Measurements from ENCODE around the gene VPS37C. TPM values are rescaled to one million over a fixed set of nuclear protein-coding genes. Genes with fewer than 3 reads are reported as not detected.

The VPS37C gene
- total RNA-seq, 4 donors from 2014 or later, result 26.4 to 36.3 (median 35.7) TPM

DNA sequence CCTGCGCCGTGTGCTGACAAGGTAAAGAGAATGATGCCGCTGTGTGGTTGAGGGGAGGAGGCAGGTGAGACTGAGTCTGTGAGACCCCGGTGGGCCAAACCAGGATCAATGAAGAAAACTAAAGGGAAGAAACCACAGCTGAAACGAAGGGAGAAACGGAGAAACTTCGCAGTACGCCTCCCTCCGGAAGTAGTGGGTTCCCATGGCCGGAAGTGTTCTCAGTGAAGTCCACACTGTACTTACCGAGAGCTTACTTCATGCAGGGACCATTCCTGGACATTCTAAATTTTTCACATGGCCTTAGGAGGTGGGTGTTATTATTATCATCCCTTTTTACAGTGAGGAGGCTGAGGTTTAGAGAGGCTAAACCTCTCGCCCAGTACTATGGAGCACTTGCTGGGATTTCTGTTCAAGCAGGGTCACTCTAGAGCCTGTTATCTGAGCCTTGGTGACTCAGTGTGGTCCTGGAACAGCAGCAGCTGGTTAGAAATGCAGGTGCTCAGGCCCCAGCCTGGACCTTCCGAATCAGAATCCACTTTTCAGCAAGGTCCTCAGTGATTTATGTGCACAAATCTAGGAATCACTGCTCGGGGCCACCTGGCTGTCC, 41.0 kb downstream of the VPS37C start:
- peaks cover 14% of the 10 kb centered on the region for H3K4me1 ChIP-seq
- H3K27me3 ChIP-seq, result no peaks in the 10 kb centered on the region
- H3K27ac ChIP-seq, result no peak overlapping the region
- TF ChIP-seq EP300 (IDR thresholded peaks at IDR 0.05) (no peak), CTCF (IDR thresholded peaks at IDR 0.05) (no peak), POLR2AphosphoS5 (IDR thresholded peaks at IDR 0.05) (no peak), POLR2A (IDR thresholded peaks at IDR 0.05) (no peak)
- no peak overlapping the region for H3K4me3 ChIP-seq
- no peaks in the 10 kb centered on the region for H3K36me3 ChIP-seq
- H3K9me3 ChIP-seq, result no peaks in the 10 kb centered on the region
- DNase-seq (ENCODE audit: low spot score in 2 of 2), result no peak
- WGBS, result 84% methylated on average over 14 of the region's 14 CpGs

- 70% methylated on average over 3 of the region's 3 CpGs for WGBS
- DNase-seq (ENCODE audit: low spot score in 2 of 2), result no peak
- no peaks in the 10 kb centered on the region for H3K9me3 ChIP-seq
- no peaks in the 10 kb centered on the region for H3K27me3 ChIP-seq
- TF ChIP-seq CTCF (IDR thresholded peaks at IDR 0.05) (no peak), EP300 (IDR thresholded peaks at IDR 0.05) (no peak), POLR2AphosphoS5 (IDR thresholded peaks at IDR 0.05) (no peak), POLR2A (IDR thresholded peaks at IDR 0.05) (no peak)
- no peak overlapping the region for H3K4me3 ChIP-seq
- H3K36me3 ChIP-seq, result no peaks in the 10 kb centered on the region
- no peak overlapping the region for H3K27ac ChIP-seq
- peaks cover 14% of the 10 kb centered on the region for H3K4me1 ChIP-seq
Observed at GRCh38 chr11:61119571-61119970, 41.7 kb downstream of the VPS37C start.

GRCh38 chr11:61119055-61119454, 42.2 kb downstream of the VPS37C start:
- TF ChIP-seq CTCF (IDR thresholded peaks at IDR 0.05) (no peak), POLR2AphosphoS5 (IDR thresholded peaks at IDR 0.05) (no peak), EP300 (IDR thresholded peaks at IDR 0.05) (no peak), POLR2A (IDR thresholded peaks at IDR 0.05) (no peak)
- no peaks in the 10 kb centered on the region for H3K9me3 ChIP-seq
- no peaks in the 10 kb centered on the region for H3K36me3 ChIP-seq
- WGBS, result 64% methylated on average over 5 of the region's 9 CpGs
- peaks cover 14% of the 10 kb centered on the region for H3K4me1 ChIP-seq
- H3K4me3 ChIP-seq, result no peak overlapping the region
- DNase-seq (ENCODE audit: low spot score in 2 of 2), result no peak
- H3K27me3 ChIP-seq, result no peaks in the 10 kb centered on the region
- no peak overlapping the region for H3K27ac ChIP-seq

DNA sequence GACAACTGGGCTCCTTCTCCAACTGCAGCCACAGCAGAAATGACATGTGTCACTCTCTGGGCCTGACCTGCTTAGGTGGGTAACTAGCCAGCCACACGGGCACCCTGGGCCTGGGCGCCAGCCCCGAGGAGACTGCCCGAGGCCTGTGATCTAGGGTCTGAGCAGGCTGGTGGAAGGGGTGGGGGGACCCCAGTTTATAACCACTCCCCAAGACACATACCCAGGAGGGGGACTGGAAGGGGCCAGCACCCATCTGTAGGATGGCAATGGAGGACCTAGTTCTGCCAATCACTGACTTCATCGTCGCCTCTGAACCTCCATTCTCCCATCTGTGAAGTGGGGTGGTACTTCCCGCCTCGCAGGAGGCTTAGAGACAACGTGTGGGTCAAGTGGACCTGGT, 42.8 kb downstream of the VPS37C start:
- H3K4me1 ChIP-seq, result peaks cover 14% of the 10 kb centered on the region
- H3K9me3 ChIP-seq, result no peaks in the 10 kb centered on the region
- DNase-seq (ENCODE audit: low spot score in 2 of 2), result no peak
- no peak overlapping the region for H3K27ac ChIP-seq
- no peaks in the 10 kb centered on the region for H3K36me3 ChIP-seq
- WGBS, result 91% methylated on average over 5 of the region's 9 CpGs
- no peak for TF ChIP-seq POLR2A (IDR thresholded peaks at IDR 0.05)
- no peak for TF ChIP-seq EP300 (IDR thresholded peaks at IDR 0.05)
- no peak for TF ChIP-seq CTCF (IDR thresholded peaks at IDR 0.05)
- no peak for TF ChIP-seq POLR2AphosphoS5 (IDR thresholded peaks at IDR 0.05)
- no peaks in the 10 kb centered on the region for H3K27me3 ChIP-seq
- H3K4me3 ChIP-seq, result no peak overlapping the region

DNA sequence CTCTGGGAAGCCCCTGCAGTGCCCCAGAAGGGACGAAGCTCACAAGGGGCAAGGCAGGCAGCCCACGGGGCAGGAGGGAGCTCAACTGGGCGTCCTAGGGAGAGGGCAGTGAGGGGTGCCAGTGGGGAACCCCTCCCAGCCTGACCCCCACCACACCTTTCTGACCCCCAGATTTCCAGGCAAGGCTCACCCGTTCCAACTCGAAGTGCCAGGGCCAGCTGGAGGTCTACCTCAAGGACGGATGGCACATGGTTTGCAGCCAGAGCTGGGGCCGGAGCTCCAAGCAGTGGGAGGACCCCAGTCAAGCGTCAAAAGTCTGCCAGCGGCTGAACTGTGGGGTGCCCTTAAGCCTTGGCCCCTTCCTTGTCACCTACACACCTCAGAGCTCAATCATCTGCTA, 43.2 kb downstream of the VPS37C start:
- DNase-seq (ENCODE audit: low spot score in 2 of 2), result no peak
- no peak overlapping the region for H3K27ac ChIP-seq
- no peaks in the 10 kb centered on the region for H3K27me3 ChIP-seq
- no peaks in the 10 kb centered on the region for H3K36me3 ChIP-seq
- TF ChIP-seq POLR2AphosphoS5 (IDR thresholded peaks at IDR 0.05) (no peak), POLR2A (IDR thresholded peaks at IDR 0.05) (no peak)
- H3K4me1 ChIP-seq, result peaks cover 14% of the 10 kb centered on the region
- 81% methylated on average over 4 of the region's 9 CpGs for WGBS
- H3K4me3 ChIP-seq, result no peak overlapping the region
- H3K9me3 ChIP-seq, result no peaks in the 10 kb centered on the region

GRCh38 chr11:61117168-61117520, 44.1 kb downstream of the VPS37C start:
- H3K9me3 ChIP-seq, result no peaks in the 10 kb centered on the region
- DNase-seq (ENCODE audit: low spot score in 2 of 2), result no peak
- H3K27ac ChIP-seq, result no peak overlapping the region
- no peaks in the 10 kb centered on the region for H3K27me3 ChIP-seq
- no peaks in the 10 kb centered on the region for H3K36me3 ChIP-seq
- TF ChIP-seq POLR2A (IDR thresholded peaks at IDR 0.05) (no peak), EP300 (IDR thresholded peaks at IDR 0.05) (no peak), POLR2AphosphoS5 (IDR thresholded peaks at IDR 0.05) (no peak), CTCF (IDR thresholded peaks at IDR 0.05) (no peak)
- peaks cover 14% of the 10 kb centered on the region for H3K4me1 ChIP-seq
- no peak overlapping the region for H3K4me3 ChIP-seq
- WGBS, result 86% methylated on average over 2 of the region's 2 CpGs
